ENCODE results near the gene SYT1.

SYT1 gene

DNA sequence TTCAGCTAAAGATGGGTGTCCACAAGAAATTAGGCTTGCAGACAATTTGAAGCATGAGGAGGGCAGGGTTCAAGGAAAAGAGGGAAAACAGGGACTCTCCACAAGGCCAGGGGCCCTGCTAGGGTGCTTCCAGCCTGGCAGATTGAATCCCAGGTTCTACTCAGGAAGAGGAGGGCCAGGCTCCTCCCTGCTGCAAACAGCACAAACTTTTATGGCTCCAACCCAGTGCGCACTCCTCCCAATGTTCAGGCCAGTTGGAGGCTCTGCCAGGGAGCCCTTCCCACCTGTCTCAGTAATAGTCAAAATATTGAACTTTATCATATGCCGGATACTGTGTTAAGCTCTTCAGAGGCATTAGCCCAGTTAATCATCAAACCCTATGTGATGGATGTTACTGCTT lies 244.4 kb downstream of the SYT1 start:
- peaks cover 0 to 5% (median 0%) of the 10 kb centered on the region in 11 experiments; a peak in 4 of 22 replicates for H3K36me3 ChIP-seq
- no peak for TF ChIP-seq Cebpa-rat (IDR thresholded peaks at IDR 0.05)

DNA sequence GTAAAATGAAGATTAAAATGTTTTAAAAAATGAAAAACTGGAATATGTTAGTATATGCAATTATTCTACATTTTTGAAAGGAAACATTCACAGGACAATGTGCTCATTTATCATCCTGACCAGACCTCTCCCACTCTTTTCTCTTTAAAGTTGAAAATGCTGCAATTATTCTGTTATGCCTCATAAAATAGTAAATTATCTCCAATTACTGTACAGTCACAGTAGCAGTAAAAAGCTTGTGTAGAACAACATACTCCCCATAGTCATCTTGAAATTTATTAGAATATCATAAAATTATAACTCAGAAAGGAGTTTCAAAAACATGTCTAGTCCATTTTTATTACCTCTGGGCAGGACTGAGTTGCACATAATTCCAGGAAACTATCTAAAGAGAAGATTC lies 250.3 kb downstream of the SYT1 start:
- H4K20me1 ChIP-seq: no peaks in the 10 kb centered on the region
- H3K27ac ChIP-seq: no peak overlapping the region
- no peaks in the 10 kb centered on the region for H3K9me3 ChIP-seq (replicated peaks in 1 of 11)
- H3K9ac ChIP-seq: no peak overlapping the region
- TF ChIP-seq Cebpa-rat (IDR thresholded peaks at IDR 0.05): no peak
- H3K4me3 ChIP-seq: no peak overlapping the region
- H3K27me3 ChIP-seq: no peaks in the 10 kb centered on the region
- H3K4me1 ChIP-seq: peaks cover 0 to 11% (median 0%) of the 10 kb centered on the region in 10 experiments; a peak in 1 of 20 replicates
- H3K4me2 ChIP-seq: no peak overlapping the region
- H3K36me3 ChIP-seq: peaks cover 0 to 34% (median 4%) of the 10 kb centered on the region in 11 experiments; a peak in 10 of 22 replicates

More for the DNA sequence above, 244.4 kb downstream of the SYT1 start:
- Histone ChIP-seq H4K20me1 (0 out of 22 replicates have a peak, but pooled peaks cover 0 to 3% (median 0%) of the 10 kb centered on the region in 11 experiments), H3K4me2 (peak overlapping the region in 4 of 11 experiments; percentile 45 to 72 (median 54); a peak in 7 of 22 replicates), H3K27ac (peak overlapping the region in 5 of 11 experiments; percentile 0 to 57 (median 54); a peak in 7 of 22 replicates), H3K9ac (no peak overlapping the region), H3K4me1 (peaks cover 0 to 42% (median 11%) of the 10 kb centered on the region in 10 experiments; a peak in 10 of 20 replicates), H3K4me3 (no peak overlapping the region), H3K27me3 (no peaks in the 10 kb centered on the region), H3K9me3 (replicated peaks in 1 of 11) (peaks cover 0 to 8% (median 0%) of the 10 kb centered on the region in 11 experiments; a peak in 2 of 22 replicates)

DNA sequence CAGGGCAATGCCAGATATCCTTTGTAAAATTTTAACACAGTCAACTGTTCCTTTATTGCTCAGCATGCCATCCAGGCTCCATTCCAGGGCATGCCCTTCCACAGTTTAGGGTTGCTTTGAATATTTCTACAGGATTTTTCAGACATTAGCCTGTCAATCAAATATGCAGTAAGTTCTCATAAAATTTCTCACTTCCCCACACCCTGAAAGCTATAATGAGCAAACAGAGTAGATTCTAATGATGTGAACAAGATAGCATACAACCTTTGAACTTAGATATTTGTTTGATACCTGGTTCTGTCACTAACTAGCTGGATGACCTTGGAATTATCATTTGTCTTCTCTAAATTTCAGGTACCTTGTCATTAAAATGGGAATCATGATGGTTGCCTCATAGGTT lies 251.2 kb downstream of the SYT1 start:
- no peaks in the 10 kb centered on the region for H4K20me1 ChIP-seq
- no peak for TF ChIP-seq Cebpa-rat (IDR thresholded peaks at IDR 0.05)
- no peak overlapping the region for H3K4me2 ChIP-seq
- no peak overlapping the region for H3K4me3 ChIP-seq
- peaks cover 0 to 11% (median 0%) of the 10 kb centered on the region in 10 experiments; a peak in 1 of 20 replicates for H3K4me1 ChIP-seq
- H3K36me3 ChIP-seq: peaks cover 0 to 35% (median 4%) of the 10 kb centered on the region in 11 experiments; a peak in 10 of 22 replicates
- no peak overlapping the region for H3K27ac ChIP-seq
- no peaks in the 10 kb centered on the region for H3K9me3 ChIP-seq (replicated peaks in 1 of 11)
- H3K27me3 ChIP-seq: no peaks in the 10 kb centered on the region
- no peak overlapping the region for H3K9ac ChIP-seq

DNA sequence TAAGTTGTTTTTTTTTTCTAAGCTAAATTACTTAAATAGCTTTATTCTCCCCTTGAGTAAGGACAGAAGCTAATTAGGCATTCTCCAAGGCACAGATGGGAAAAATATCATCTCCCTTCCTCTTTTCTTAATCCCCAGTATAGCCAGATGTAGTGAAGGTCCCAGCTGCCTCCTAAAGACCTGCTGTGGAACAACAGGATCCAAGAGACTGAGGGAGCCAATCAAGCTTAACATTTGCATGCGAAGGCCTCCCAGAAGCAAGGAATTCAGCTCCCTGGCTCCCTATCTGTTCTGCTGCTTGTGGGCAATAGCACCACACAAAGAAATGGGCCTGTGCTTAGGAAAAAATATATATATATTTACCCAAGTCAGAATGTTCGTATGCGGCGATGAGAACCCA lies 255.2 kb downstream of the SYT1 start:
- H3K4me2 ChIP-seq: peak overlapping the region in 1 of 11 experiments; percentile 13; a peak in 1 of 22 replicates
- H3K36me3 ChIP-seq: peaks cover 0 to 27% (median 6%) of the 10 kb centered on the region in 11 experiments; a peak in 9 of 22 replicates
- H3K27me3 ChIP-seq: no peaks in the 10 kb centered on the region
- H3K27ac ChIP-seq: no peak overlapping the region
- no peaks in the 10 kb centered on the region for H4K20me1 ChIP-seq
- TF ChIP-seq Cebpa-rat (IDR thresholded peaks at IDR 0.05): no peak
- H3K9ac ChIP-seq: no peak overlapping the region
- H3K9me3 ChIP-seq (replicated peaks in 1 of 11): no peaks in the 10 kb centered on the region
- no peak overlapping the region for H3K4me3 ChIP-seq
- H3K4me1 ChIP-seq: peaks cover 0 to 23% (median 0%) of the 10 kb centered on the region in 10 experiments; a peak in 4 of 20 replicates

DNA sequence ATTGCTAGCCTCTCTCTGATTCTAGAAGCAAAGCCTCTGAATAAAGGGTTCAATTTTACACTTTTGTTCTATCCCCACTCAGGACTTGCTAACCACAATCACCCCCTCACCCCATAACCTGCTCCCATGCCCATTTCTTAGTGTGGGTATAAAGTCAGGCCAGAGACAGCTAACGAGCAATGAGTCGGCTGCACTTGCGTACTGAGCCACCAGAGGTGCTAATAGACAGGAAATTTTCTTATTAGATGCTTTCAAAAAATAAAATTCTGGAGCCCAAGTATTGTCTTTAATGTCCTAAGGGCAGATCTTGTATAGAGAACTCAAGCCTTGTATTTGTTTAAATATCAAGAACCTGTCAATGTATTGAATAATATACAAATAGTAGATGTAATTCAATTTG lies 256.9 kb downstream of the SYT1 start:
- no peak overlapping the region for H3K4me3 ChIP-seq
- H4K20me1 ChIP-seq: no peaks in the 10 kb centered on the region
- H3K4me1 ChIP-seq: peaks cover 0 to 40% (median 2%) of the 10 kb centered on the region in 10 experiments; a peak in 9 of 20 replicates
- H3K9ac ChIP-seq: no peak overlapping the region
- no peak overlapping the region for H3K4me2 ChIP-seq
- TF ChIP-seq Cebpa-rat (IDR thresholded peaks at IDR 0.05): no peak
- H3K9me3 ChIP-seq (replicated peaks in 1 of 11): no peaks in the 10 kb centered on the region
- no peaks in the 10 kb centered on the region for H3K27me3 ChIP-seq
- H3K36me3 ChIP-seq: peaks cover 0 to 33% (median 10%) of the 10 kb centered on the region in 11 experiments; a peak in 9 of 22 replicates
- peak overlapping the region in 2 of 11 experiments; percentile 12 to 47; a peak in 2 of 22 replicates for H3K27ac ChIP-seq

DNA sequence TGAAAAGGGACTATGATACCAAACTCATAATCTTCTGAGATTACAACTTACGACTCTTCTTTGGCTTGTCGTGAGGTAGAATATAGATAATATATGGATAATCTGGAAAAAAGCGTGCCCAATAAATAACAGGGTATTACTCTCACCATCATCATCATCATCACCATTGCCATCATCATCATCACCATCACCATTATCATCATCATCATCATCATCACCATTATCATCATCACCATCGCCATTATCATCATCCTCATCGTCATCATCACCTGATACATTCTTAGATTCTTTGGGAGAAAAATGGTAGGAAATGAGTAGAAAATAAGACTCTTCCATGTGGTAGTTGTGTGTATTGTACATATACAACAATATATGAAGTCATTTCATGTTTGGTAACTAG lies 259.8 kb downstream of the SYT1 start:
- H3K36me3 ChIP-seq: peaks cover 0 to 26% (median 5%) of the 10 kb centered on the region in 11 experiments; a peak in 5 of 22 replicates
- H3K4me3 ChIP-seq: no peak overlapping the region
- H3K9ac ChIP-seq: no peak overlapping the region
- no peak overlapping the region for H3K4me2 ChIP-seq
- H3K9me3 ChIP-seq (replicated peaks in 1 of 11): no peaks in the 10 kb centered on the region
- no peak for TF ChIP-seq Cebpa-rat (IDR thresholded peaks at IDR 0.05)
- H3K4me1 ChIP-seq: peaks cover 0 to 62% (median 7%) of the 10 kb centered on the region in 10 experiments; a peak in 10 of 20 replicates
- H3K27ac ChIP-seq: no peak overlapping the region
- no peaks in the 10 kb centered on the region for H3K27me3 ChIP-seq
- H4K20me1 ChIP-seq: no peaks in the 10 kb centered on the region

DNA sequence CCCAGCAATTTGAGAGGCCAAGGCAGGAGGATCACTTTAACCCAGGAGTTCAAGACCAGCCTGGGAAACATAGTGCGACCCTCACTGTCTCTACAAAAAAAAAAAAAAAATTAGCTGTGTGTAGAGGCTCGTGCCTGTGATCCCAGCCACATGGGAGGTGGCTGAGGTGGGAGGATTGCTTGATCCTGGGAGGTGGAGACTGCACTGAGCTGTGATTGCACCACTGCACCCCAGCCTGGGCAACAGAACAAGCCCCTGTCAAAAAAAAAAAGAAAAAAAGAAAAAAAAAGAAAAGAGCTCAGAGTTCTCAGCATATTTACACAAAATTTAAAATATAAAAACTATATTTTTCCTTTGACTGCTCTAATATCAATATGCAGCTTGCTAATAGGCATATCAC lies 260.8 kb downstream of the SYT1 start:
- Histone ChIP-seq H3K4me1 (peaks cover 0 to 60% (median 7%) of the 10 kb centered on the region in 10 experiments; a peak in 10 of 20 replicates), H4K20me1 (no peaks in the 10 kb centered on the region), H3K9me3 (replicated peaks in 1 of 11) (no peaks in the 10 kb centered on the region), H3K36me3 (peaks cover 0 to 20% (median 4%) of the 10 kb centered on the region in 11 experiments; a peak in 6 of 22 replicates), H3K27me3 (no peaks in the 10 kb centered on the region), H3K9ac (no peak overlapping the region), H3K4me3 (no peak overlapping the region), H3K27ac (peak overlapping the region in 3 of 11 experiments; percentile 36 to 82 (median 78); a peak in 6 of 22 replicates), H3K4me2 (peak overlapping the region in 2 of 11 experiments; percentile 28 to 70; a peak in 3 of 22 replicates)
- TF ChIP-seq Cebpa-rat (IDR thresholded peaks at IDR 0.05): no peak

DNA sequence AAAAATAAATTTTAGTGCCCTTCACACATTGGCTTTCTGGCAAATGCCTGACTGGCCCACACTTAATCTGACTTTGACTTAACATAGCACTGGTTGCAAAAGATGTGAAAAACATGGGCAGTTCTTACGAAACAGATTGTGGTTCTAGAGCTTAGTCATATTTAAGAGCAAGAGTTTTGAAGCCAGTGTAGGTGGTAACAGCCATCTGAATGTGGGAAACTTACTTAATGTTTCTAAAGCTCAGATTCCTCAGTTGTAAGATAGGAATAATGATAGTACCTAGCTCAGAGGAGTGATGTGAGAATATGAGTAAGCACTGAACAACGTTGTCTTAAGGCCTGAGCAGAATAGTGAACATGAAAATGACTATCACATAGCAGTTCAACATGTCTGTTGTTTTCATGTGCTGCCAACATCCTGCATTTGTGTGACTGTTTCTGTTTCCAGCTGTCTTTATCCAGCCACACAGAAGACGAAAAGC lies 262.7 kb downstream of the SYT1 start:
- Histone ChIP-seq H3K36me3 (peaks cover 0 to 36% (median 11%) of the 10 kb centered on the region in 11 experiments; a peak in 13 of 22 replicates), H3K27me3 (no peaks in the 10 kb centered on the region), H3K4me3 (no peak overlapping the region), H3K9ac (peak overlapping the region in 3 of 11 experiments; percentile 15 to 52 (median 36); a peak in 5 of 22 replicates), H4K20me1 (no peaks in the 10 kb centered on the region), H3K4me2 (peak overlapping the region in 6 of 11 experiments; percentile 17 to 70 (median 48); a peak in 11 of 22 replicates), H3K4me1 (peaks cover 0 to 48% (median 7%) of the 10 kb centered on the region in 10 experiments; a peak in 10 of 20 replicates), H3K9me3 (replicated peaks in 1 of 11) (peaks cover 0 to 3% (median 0%) of the 10 kb centered on the region in 11 experiments; a peak in 2 of 22 replicates), H3K27ac (peak overlapping the region in 9 of 11 experiments; percentile 36 to 82 (median 60); a peak in 17 of 22 replicates)
- TF ChIP-seq Cebpa-rat (IDR thresholded peaks at IDR 0.05): peak in 3 of 11 experiments; percentile 51 to 77 (median 60); a peak in 4 of 22 replicates

DNA sequence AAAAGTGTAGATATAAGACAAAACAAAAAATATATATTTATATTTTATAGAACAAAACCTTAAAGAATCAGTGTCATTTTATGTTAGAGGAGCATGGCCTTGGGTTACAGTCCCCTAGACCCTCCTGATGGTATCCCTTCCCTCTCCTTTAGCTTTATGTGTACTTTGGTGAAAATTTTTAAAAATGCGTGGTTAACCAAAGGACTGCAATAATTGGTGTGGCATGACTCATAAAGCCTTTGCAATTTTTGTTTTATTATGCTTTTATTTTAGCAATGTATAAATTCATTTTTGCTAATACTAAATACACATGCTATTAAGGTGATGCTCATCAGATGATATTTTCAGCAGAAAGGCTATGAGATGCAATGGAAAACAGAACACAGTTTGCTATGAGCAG lies 264.4 kb downstream of the SYT1 start:
- H4K20me1 ChIP-seq: 0 out of 22 replicates have a peak, but pooled peaks cover 0 to 3% (median 0%) of the 10 kb centered on the region in 11 experiments
- no peak overlapping the region for H3K4me3 ChIP-seq
- peak overlapping the region in 3 of 11 experiments; percentile 5 to 70 (median 36); a peak in 5 of 22 replicates for H3K4me2 ChIP-seq
- H3K9ac ChIP-seq: no peak overlapping the region
- no peak for TF ChIP-seq Cebpa-rat (IDR thresholded peaks at IDR 0.05)
- no peaks in the 10 kb centered on the region for H3K27me3 ChIP-seq
- peaks cover 0 to 37% (median 14%) of the 10 kb centered on the region in 11 experiments; a peak in 14 of 22 replicates for H3K36me3 ChIP-seq
- H3K9me3 ChIP-seq (replicated peaks in 1 of 11): peaks cover 0 to 4% (median 0%) of the 10 kb centered on the region in 11 experiments; a peak in 2 of 22 replicates
- peaks cover 0 to 48% (median 7%) of the 10 kb centered on the region in 10 experiments; a peak in 10 of 20 replicates for H3K4me1 ChIP-seq
- peak overlapping the region in 2 of 11 experiments; percentile 78 to 82; a peak in 3 of 22 replicates for H3K27ac ChIP-seq
